ENCODE measurements around the gene DIP2C.
"Not testable (repeated sequence)": the region's sequence is repeated elsewhere in the genome, so short reads cannot be mapped to it uniquely, and the experiment has no call there.

DIP2C gene

GRCh38 chr10:689452-690371 lies at the start of gene DIP2C:
Gene DIP2C, minus strand, starts transcription at chr10:689668. Its CDS starts 90 bp downstream, at chr10:689578.
- DNase-seq (ENCODE audit: low read depth), result no peak

DNA sequence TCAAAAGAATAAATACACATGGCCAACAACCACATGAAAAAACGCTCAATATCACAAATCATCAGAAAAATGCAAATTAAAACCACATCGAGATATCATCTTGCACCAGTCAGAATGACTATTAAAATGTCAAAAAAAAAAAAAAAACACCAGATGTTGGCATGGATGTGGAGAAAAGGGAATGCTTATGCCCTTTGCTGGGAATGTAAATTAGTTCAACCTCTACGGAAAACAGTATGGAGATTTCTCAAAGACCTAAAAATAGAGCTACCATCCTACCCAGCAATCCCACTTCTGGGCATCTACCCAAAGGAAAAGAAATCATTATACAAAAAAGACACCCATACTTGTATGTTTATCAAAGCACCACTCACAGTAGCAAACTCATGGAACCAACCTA lies 45.0 kb upstream of the DIP2C start:
- DNase-seq (ENCODE audit: low read depth), result no peak

DNA sequence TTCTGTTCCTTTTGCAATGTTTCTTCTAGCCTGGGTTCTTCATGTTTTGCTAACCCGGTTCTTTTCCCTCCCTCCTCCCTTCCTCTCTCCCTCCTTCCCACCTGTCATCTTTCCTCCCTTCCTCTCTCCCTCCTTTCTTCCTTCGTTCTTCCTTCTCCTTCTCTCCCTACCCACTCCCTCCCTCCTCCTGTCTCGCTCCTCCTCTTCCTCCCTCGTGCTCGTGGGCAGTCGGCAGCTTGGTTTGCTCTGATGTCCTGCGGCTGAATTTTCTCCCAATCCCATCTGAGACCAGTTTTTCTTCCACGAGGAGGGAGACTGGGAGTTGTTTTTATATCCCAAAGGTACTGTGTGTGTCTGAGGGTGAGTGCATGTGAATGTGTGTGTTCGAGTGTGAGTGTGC lies 43.6 kb upstream of the DIP2C start:
- no peak for DNase-seq (ENCODE audit: low read depth)

- DNase-seq (ENCODE audit: low read depth), result no peak
Observed at GRCh38 chr10:729213-729612, 39.7 kb upstream of the DIP2C start.

DNA sequence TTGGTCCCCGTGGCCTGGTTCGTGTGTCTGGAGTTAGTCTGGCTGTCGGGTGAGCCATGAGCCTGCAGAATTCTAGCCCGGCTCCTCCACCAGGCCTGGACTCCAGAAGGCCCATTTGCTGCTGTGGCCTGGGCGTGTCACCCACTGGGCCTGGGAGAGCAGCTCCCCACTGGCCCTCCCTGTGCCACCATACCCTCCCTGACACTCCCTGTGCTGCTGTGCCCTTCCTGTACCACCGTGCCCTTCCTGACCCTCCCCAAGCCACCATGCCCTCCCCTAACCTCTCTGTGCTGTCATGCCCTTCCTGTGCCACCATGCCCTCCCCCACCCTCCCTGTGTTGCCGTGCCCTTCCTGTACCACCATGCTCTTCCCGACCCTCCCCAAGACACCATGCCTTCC lies 39.1 kb upstream of the DIP2C start:
- no peak for DNase-seq (ENCODE audit: low read depth)

DNA sequence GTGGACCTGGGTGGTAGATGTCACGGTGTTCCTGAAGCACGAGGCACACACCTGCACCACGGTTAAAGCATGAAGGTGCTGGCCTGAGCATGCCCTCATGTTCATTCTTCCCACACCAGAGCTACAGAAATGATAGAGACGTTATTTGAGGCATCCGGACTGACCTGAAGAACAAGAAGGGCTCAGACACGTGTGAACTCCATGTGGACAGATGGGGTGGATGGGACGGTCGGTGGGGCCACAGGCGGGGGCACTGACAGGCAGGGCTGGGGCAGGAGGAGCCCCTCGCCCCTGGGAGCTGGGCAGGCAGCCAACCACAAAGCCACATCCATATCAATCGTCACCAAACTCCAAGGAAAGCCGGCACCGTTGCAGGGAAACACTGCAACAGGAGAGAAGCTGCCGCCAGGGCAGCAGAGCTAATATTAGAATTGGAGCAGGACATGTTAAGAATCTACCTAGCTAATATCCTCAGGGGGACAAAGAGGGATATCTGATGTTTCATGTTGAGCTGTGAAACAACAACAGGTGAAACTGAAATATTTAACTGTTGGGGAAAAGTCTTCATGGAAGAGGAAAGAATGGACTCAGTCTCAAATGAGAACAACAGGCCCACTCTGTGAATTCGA lies 37.8 kb upstream of the DIP2C start:
- DNase-seq (ENCODE audit: low read depth), result no peak

GRCh38 chr10:725786-726185 lies 36.3 kb upstream of the DIP2C start:
- DNase-seq (ENCODE audit: low read depth), result no peak

DNA sequence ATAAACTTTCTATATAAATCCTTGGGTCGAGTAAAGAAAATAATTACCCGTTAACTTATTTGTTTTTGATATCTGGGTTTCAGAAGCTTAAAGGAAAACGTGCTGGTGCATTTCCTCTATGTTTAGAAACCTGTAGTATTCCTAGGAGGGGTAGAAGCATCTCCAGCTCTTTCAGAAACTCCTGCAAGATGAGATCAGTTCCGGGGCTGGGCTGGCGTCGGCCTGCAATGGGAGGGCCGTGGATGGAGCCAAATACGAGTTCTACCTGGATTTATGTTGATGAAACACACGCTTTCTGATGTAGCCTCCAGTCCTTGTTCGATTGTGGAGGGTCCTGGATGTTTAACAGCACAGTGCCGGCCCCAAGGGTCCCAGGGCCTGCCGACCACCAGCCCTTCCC lies 35.8 kb upstream of the DIP2C start:
- DNase-seq (ENCODE audit: low read depth), result no peak

DNA sequence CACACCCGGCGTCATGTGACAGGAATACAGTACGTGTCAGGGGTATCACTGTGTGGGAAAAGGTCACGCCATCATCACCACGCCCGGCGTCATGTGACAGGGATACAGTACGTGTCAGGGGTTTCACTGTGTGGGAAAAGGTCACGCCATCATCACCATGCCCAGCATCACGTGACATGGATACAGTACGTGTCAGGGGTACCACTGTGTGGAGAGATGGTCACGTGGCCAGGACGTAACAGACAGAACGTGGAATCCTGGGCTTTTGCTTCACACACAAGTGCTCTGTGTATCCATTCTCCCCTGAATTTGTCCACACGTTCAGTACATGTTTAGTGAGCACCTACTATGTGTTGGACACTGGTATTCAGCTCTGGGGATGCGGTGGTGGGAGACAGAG lies 34.5 kb upstream of the DIP2C start:
- no peak for DNase-seq (ENCODE audit: low read depth)

GRCh38 chr10:722281-723060 lies 33.0 kb upstream of the DIP2C start:
- no peak for DNase-seq (ENCODE audit: low read depth)

DNA sequence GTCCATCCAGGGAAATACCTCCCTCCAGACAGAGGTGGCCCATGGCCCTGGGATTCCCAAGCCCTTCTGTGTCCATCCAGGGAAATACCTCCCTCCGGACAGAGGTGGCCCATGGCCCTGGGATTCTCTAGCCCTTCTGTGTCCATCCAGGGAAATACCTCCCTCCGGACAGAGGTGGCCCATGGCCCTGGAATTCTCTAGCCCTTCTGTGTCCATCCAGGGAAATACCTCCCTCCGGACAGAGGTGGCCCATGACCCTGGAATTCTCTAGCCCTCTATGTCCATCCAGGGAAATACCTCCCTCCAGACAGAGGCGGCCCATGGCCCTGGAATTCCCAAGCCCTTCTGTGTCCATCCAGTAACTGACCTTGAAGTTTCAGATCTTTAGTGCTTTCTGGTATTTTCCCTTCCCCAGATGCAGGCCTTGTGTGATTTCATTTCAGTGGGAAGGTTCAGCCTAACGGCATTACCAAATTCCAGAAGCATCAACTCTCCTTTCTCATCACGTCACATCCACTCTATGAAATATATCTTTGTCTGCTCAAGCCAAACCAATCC lies 28.8 kb upstream of the DIP2C start:
- DNase-seq (ENCODE audit: low read depth), result no peak

DNA sequence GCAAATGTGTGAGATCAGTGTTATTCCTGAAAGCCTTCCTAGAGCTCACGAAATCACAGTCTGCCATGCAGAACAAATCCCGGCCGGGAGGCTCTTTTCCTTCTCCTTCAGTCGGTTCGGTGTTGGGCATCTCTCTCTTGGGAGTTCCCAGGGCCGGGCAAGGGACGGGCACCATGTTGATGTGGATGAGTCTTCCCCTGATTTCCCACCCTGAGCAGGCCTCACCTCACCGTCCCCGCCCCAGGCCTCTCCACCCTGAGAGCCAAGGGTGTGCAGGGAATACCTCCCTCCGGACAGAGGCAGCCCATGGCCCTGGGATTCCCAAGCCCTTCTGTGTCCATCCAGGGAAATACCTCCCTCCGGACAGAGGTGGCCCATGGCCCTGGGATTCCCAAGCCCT lies 28.0 kb upstream of the DIP2C start:
- DNase-seq (ENCODE audit: low read depth), result no peak

- no peak for DNase-seq (ENCODE audit: low read depth)
Observed at GRCh38 chr10:716821-717220, 27.4 kb upstream of the DIP2C start.

DNA sequence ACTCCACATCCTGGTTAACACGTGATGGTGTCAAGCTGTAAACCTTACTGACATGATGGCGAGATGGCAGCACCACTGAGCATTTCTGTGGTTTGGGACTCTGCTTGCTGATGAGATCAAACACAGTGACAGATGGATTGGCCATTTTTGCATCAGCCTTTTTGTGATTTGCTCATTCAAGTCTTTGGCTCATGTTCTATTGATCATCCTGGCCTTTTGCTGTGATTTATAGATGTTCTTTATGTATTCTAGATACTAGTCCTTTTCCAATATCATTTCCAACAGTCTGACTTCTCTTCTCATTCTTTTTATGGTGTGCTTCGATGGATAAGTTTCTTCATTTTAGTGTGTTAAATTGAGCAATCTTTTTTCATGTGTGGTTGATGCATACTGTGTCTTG lies 24.7 kb upstream of the DIP2C start:
- no peak for DNase-seq (ENCODE audit: low read depth)

GRCh38 chr10:712575-712974 lies 23.1 kb upstream of the DIP2C start:
- no peak for DNase-seq (ENCODE audit: low read depth)

GRCh38 chr10:712089-712488 lies 22.6 kb upstream of the DIP2C start:
- DNase-seq (ENCODE audit: low read depth), result no peak

GRCh38 chr10:707861-708260 lies 18.4 kb upstream of the DIP2C start:
- DNase-seq (ENCODE audit: low read depth), result no peak

DNA sequence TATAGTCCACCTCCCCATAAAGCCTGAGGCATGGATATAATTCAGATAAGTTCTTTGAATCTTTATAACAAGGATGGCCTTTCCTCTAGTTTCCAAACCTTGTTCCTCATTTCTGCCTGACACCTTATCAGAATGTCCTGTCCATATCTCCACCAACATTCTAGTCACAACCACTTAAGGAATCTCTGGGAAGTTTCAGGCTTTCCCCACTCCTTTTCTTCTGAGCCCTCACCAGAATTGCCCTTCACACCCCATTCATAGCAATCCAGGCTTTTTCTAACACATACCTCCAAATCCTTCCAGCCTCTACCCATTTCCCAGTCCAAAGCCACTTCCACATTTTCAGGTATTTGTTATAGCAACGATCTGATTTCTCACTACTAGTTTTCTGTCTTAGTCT lies 18.0 kb upstream of the DIP2C start:
- DNase-seq (ENCODE audit: low read depth), result no peak

- DNase-seq (ENCODE audit: low read depth), result no peak
Observed at GRCh38 chr10:703118-703517, 13.7 kb upstream of the DIP2C start.

DNA sequence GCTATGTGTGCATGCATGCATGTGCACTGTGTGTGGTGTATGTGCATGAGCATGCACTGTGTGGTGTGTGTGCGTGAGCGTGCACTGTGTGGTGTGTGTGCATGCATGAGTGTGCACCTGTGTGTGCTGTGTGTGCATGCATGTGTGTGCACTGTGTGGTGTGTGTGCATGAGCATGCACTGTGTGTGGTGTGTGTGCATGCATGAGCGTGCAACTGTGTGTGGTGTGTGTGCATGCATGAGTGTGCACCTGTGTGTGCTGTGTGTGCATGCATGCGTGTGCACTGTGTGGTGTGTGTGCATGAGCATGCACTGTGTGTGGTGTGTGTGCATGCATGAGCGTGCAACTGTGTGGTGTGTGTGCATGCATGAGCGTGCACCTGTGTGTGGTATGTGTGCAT lies 10.7 kb upstream of the DIP2C start:
- DNase-seq (ENCODE audit: low read depth), result not testable (repeated sequence)

- no peak for DNase-seq (ENCODE audit: low read depth)
Observed at GRCh38 chr10:697097-697875, 7.8 kb upstream of the DIP2C start.

DNA sequence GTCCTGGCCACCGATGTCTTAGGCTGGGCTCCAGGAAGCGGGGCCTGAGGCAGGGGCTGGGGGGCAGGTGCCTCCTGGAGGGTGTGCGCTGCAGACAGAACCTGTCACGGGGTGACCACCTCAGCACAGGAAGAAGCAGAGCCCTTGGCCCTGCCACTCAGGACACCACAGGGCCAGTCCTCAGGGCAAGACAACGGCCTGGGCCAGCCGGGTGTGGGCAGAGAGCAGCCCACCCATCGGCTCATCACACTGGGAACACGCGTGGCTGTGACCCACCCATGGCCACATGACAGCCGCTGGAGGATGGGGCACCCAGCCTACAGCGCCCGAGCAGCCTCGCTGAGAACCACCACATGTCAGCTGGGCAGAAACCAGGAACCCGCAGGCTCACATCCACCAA lies 5.9 kb upstream of the DIP2C start:
- DNase-seq (ENCODE audit: low read depth), result no peak
